Measurements from ENCODE around the gene HSPB1.
"Not testable (repeated sequence)": the region's sequence is repeated elsewhere in the genome, so short reads cannot be mapped to it uniquely, and the experiment has no call there.

DNA sequence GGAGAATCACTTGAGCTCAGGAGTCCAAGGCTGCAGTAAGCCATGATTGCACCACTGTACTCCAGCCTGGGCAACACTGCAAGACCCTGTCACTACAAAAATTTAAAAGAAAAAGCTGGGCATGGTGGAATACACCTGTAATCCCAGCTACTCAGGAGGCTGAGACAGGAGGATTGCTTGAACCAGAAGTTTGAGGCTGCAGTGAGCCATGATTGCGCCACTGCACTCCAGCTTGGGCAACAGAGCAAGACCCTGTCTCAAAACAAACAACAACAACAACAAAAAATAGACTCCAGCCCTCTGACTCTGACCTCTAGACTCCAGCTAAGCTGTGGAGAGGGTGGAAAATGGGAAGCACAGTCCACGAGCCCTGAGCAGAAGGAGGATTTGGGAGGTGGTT is 31.1 kb upstream of the HSPB1 start:
- not testable (repeated sequence) for TF ChIP-seq PPARA (CRISPR knock-in tag; IDR thresholded peaks at IDR 0.05; ENCODE audit: borderline replicate concordance); SNAI2 (CRISPR knock-in tag; IDR thresholded peaks at IDR 0.05); ZNF565 (CRISPR knock-in tag; conservative IDR thresholded peaks at IDR 0.05; ENCODE audit: low read depth); CREB5 (CRISPR knock-in tag; IDR thresholded peaks at IDR 0.05; ENCODE audit: low read depth); RARB (CRISPR knock-in tag; IDR thresholded peaks at IDR 0.05); BACH2 (CRISPR knock-in tag; IDR thresholded peaks at IDR 0.05; ENCODE audit: borderline replicate concordance); ZFP3 (CRISPR knock-in tag; IDR thresholded peaks at IDR 0.05); OSR1 (CRISPR knock-in tag; IDR thresholded peaks at IDR 0.05); ZFP30 (CRISPR knock-in tag; IDR thresholded peaks at IDR 0.05)
- TF ChIP-seq, protein P1, sequence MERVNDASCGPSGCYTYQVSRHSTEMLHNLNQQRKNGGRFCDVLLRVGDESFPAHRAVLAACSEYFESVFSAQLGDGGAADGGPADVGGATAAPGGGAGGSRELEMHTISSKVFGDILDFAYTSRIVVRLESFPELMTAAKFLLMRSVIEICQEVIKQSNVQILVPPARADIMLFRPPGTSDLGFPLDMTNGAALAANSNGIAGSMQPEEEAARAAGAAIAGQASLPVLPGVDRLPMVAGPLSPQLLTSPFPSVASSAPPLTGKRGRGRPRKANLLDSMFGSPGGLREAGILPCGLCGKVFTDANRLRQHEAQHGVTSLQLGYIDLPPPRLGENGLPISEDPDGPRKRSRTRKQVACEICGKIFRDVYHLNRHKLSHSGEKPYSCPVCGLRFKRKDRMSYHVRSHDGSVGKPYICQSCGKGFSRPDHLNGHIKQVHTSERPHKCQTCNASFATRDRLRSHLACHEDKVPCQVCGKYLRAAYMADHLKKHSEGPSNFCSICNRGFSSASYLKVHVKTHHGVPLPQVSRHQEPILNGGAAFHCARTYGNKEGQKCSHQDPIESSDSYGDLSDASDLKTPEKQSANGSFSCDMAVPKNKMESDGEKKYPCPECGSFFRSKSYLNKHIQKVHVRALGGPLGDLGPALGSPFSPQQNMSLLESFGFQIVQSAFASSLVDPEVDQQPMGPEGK (CRISPR knock-in tag; IDR thresholded peaks at IDR 0.05; ENCODE audit: borderline replicate concordance) = not testable (repeated sequence)
